Brain microvascular endothelial cell (primary cell): ENCODE data around the gene TMSB15B.
"Not testable (repeated sequence)": the region's sequence is repeated elsewhere in the genome, so short reads cannot be mapped to it uniquely, and the experiment has no call there.

Experiments used
- DNase-seq: peaks from one replicate; pipeline ENCODE4 v3.0.0-alpha.2; 2020
- H3K27ac ChIP-seq: fragments of 250-450 bp; sonication (Bioruptor Pico); 2 replicates; pipeline ENCODE4 v1.5.1; 2020; ENCODE audit warnings: mild to moderate bottlenecking, moderate library complexity
- H3K27me3 ChIP-seq: fragments of 250-450 bp; sonication (Bioruptor Pico); replicated peaks from 2 replicates; pipeline ENCODE4 v1.5.1; 2020; ENCODE audit warnings: mild to moderate bottlenecking
- H3K36me3 ChIP-seq: fragments of 250-450 bp; sonication (Bioruptor Pico); replicated peaks from 2 replicates; pipeline ENCODE4 v1.5.1; 2020; ENCODE audit warnings: mild to moderate bottlenecking
- H3K4me3 ChIP-seq: 2 replicates; pipeline ENCODE4 v1.5.1; 2011; ENCODE audit warnings: low read depth, mild to moderate bottlenecking, control low read depth, low read length, moderate library complexity
- CTCF ChIP-seq: IDR thresholded peaks from 2 replicates; pipeline ENCODE4 v1.5.1; 2011; ENCODE audit warnings: low read depth, mild to moderate bottlenecking, moderate library complexity, low read length, control low read depth, inconsistent platforms; ENCODE audit errors: missing control alignments
- in situ Hi-C: cut with HindIII; loops from 2 replicates; pipeline ENCODE4 v1.10.0; 2017; ENCODE audit warnings: low sequenced_read_pairs, low pct_ligation_motif_present

The TMSB15B gene

GRCh38 chrX:103962411-103963278, at the start of gene TMSB15B:
Gene TMSB15B, plus strand, starts transcription at chrX:103962627.
- DNase-seq, in situ Hi-C loops, H3K27ac ChIP-seq, H3K4me3 ChIP-seq, H3K27me3 ChIP-seq, H3K36me3 ChIP-seq: not testable (repeated sequence)

- in situ Hi-C loops, result no loop called here
- Histone ChIP-seq H3K27me3 (no peaks in the 10 kb centered on the region), H3K4me3 (no peak overlapping the region), H3K27ac (no peak overlapping the region), H3K36me3 (no peaks in the 10 kb centered on the region)
- no peak for TF ChIP-seq CTCF
- peak; percentile 2 for DNase-seq
Measured at GRCh38 chrX:103913356-103914020, 48.9 kb upstream of the TMSB15B start.

- TF ChIP-seq CTCF, result peak; percentile 77
- no peak overlapping the region for H3K27ac ChIP-seq
- H3K36me3 ChIP-seq, result no peaks in the 10 kb centered on the region
- in situ Hi-C loops, result no loop called here
- H3K27me3 ChIP-seq, result no peaks in the 10 kb centered on the region
- peak overlapping the region; percentile 61 for H3K4me3 ChIP-seq
- DNase-seq, result peak; percentile 41
Measured at GRCh38 chrX:103918050-103918449, 44.4 kb upstream of the TMSB15B start.

- peak overlapping the region; percentile 61 for H3K4me3 ChIP-seq
- peak overlapping the region; percentile 22 for H3K27ac ChIP-seq
- peak; percentile 39 for DNase-seq
- in situ Hi-C loops, result no loop called here
- no peaks in the 10 kb centered on the region for H3K36me3 ChIP-seq
- no peak for TF ChIP-seq CTCF
- H3K27me3 ChIP-seq, result no peaks in the 10 kb centered on the region
Measured at GRCh38 chrX:103918571-103919269, 43.7 kb upstream of the TMSB15B start.

GRCh38 chrX:103919270-103919637, 43.2 kb upstream of the TMSB15B start:
- Histone ChIP-seq H3K27ac (peak overlapping the region; percentile 22), H3K27me3 (no peaks in the 10 kb centered on the region), H3K36me3 (no peaks in the 10 kb centered on the region), H3K4me3 (peak overlapping the region; percentile 61)
- peak; percentile 8 for DNase-seq
- TF ChIP-seq CTCF, result peak; percentile 62
- in situ Hi-C loops, result no loop called here

GRCh38 chrX:103920515-103920914, 41.9 kb upstream of the TMSB15B start:
- H3K36me3 ChIP-seq, DNase-seq, in situ Hi-C loops, H3K27me3 ChIP-seq, H3K27ac ChIP-seq, H3K4me3 ChIP-seq: not testable (repeated sequence)
